PC-3 (cell line): ENCODE results near the gene CEP112. TPM values are rescaled to one million over a fixed set of nuclear protein-coding genes. Genes with fewer than 3 reads are reported as not detected.

Source experiments
- ATAC-seq: fragments of 200-7000 bp; cut with Tn5 transposase; 2 replicates; pipeline ENCODE4 v1.9.1; 2020; ENCODE audit warnings: mild to moderate bottlenecking, moderate library complexity
- BruUV-seq: library from RNA; stranded (reverse); fragments of 400-500 nt; replicated peaks from 2 replicates; lab custom pipeline; 2021; lab: Mats Ljungman, UMichigan
- CTCF ChIA-PET: fragments of 300-600 bp; sonication (Branson Sonifier 250); formaldehyde crosslinking; loops from one replicate; lab custom pipeline; 2022; ENCODE audit warnings: antibody characterized with exemption; lab: Charles Lee
- POLR2A ChIA-PET: fragments of 300-600 bp; sonication (Branson Sonifier 250); formaldehyde crosslinking; loops from one replicate; lab custom pipeline; 2022; ENCODE audit warnings: antibody characterized with exemption; ENCODE audit not compliant: unreplicated experiment; lab: Charles Lee
- DNase-seq: peaks from one replicate; pipeline ENCODE4 v3.0.0-alpha.2; 2015
- H2AFZ ChIP-seq: fragments of 300-600 bp; sonication (generic); 2 replicates; pipeline ENCODE4 v1.6.0; 2016; ENCODE audit warnings: antibody characterized with exemption, low read length
- H3F3A ChIP-seq: fragments of 300-600 bp; sonication (generic); one replicate; pipeline ENCODE4 v1.6.0; 2017; ENCODE audit warnings: antibody characterized with exemption, low read length, control low read depth, mild to moderate bottlenecking; ENCODE audit not compliant: unreplicated experiment
- H3K27ac ChIP-seq: fragments of 300-600 bp; sonication (generic); 2 replicates; pipeline ENCODE4 v1.5.1; 2016; ENCODE audit warnings: mild to moderate bottlenecking, low read length
- H3K27me3 ChIP-seq: fragments of 300-600 bp; sonication (generic); 2 replicates; pipeline ENCODE4 v1.6.1; 2016; ENCODE audit warnings: low read length, mixed read lengths
- H3K36me3 ChIP-seq: fragments of 300-600 bp; sonication (generic); 2 replicates; pipeline ENCODE4 v1.6.1; 2016; ENCODE audit warnings: low read depth, mixed run types, low read length, mixed read lengths
- H3K4me1 ChIP-seq: fragments of 300-600 bp; sonication (generic); 2 replicates; pipeline ENCODE4 v1.5.1; 2016; ENCODE audit warnings: low read length; ENCODE audit not compliant: insufficient read depth
- H3K4me2 ChIP-seq: fragments of 300-600 bp; sonication (generic); 2 replicates; pipeline ENCODE4 v1.6.0; 2016; ENCODE audit warnings: low read length
- H3K4me3 ChIP-seq: fragments of 300-600 bp; sonication (generic); 2 replicates; pipeline ENCODE4 v1.5.1; 2016; ENCODE audit warnings: mild to moderate bottlenecking, low read length, mixed read lengths
- H3K79me2 ChIP-seq: fragments of 300-600 bp; sonication (generic); 2 replicates; pipeline ENCODE4 v1.6.1; 2017; ENCODE audit warnings: low read length, mixed read lengths
- H3K9ac ChIP-seq: fragments of 300-600 bp; sonication (generic); 2 replicates; pipeline ENCODE4 v1.6.0; 2016; ENCODE audit warnings: mild to moderate bottlenecking, low read length
- H3K9me2 ChIP-seq: fragments of 300-600 bp; sonication (generic); replicated peaks from 2 replicates; pipeline ENCODE4 v1.6.1; 2016; ENCODE audit warnings: mixed run types, low read length, mixed read lengths
- H3K9me3 ChIP-seq: fragments of 300-600 bp; sonication (generic); 2 replicates; pipeline ENCODE4 v1.6.1; 2016; ENCODE audit warnings: low read length, mixed read lengths
- H4K20me1 ChIP-seq: fragments of 300-600 bp; sonication (generic); 2 replicates; pipeline ENCODE4 v1.6.1; 2016; ENCODE audit warnings: low read length, mixed read lengths
- EZH2 ChIP-seq: fragments of 300-600 bp; sonication (generic); IDR thresholded peaks from one replicate; pipeline ENCODE4 v1.6.1; 2017; ENCODE audit warnings: antibody characterized with exemption, mild to moderate bottlenecking, low read length; ENCODE audit not compliant: unreplicated experiment
- EZH2phosphoT487 ChIP-seq: fragments of 300-600 bp; sonication (generic); IDR thresholded peaks from 2 replicates; pipeline ENCODE4 v1.6.1; 2018; ENCODE audit warnings: mild to moderate bottlenecking, antibody characterized with exemption, low read length, borderline replicate concordance
- intact Hi-C: fragments of 100-400 bp; cut with micrococcal nuclease; formaldehyde crosslinking; loops from 2 replicates; pipeline ENCODE4 v1.9.0; 2023
- total RNA-seq: library from RNA; depleted of rRNA; stranded (reverse); fragments of >200 nt; gene quantifications from 2 replicates; pipeline ENCODE4 v1.2.3, GENCODE V29; 2014
- TF ChIP-seq, protein P1 (sequence below): fragments of 300-600 bp; sonication (generic); conservative IDR thresholded peaks from 2 replicates; pipeline ENCODE4 v1.5.1; 2017; ENCODE audit warnings: antibody characterized with exemption, low read depth, mild to moderate bottlenecking, low read length

Gene CEP112
- total RNA-seq, 1 experiment from 2014 or later = 6.5 TPM

DNA sequence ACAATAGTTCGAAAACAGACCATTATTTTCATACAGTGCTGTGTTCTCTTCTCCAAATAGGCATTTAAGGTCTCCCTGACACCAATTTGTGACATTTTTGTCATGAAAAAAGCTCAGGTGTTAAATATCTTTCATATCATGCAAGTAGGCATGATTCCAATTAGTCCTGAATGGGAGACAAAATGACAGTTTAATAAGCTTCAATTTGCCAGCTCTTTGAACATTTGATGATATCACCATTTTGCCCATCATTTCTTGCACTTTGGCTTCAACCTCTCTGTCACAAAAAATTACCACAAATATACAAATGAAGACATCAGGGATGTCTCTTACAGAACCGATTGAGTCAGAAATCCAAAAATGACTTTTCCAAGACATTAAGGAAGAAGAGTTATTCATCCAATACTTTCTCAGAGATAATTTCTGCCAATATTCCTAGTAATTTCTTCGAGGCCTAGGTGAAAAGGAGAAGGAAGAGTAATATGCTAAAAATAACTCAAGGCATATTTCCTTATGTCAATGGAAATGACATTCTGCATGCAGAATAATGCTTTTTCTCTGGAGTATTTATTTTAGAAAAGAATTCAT, 298.1 kb downstream of the CEP112 start:
- H3K4me2 ChIP-seq = no peak overlapping the region
- H4K20me1 ChIP-seq = no peaks in the 10 kb centered on the region
- no peaks in the 10 kb centered on the region for H3K27me3 ChIP-seq
- intact Hi-C loops = no loop called here
- no peaks in the 10 kb centered on the region for H3K36me3 ChIP-seq
- ATAC-seq (no peak), DNase-seq (no peak)
- no peak overlapping the region for H3K4me3 ChIP-seq
- H3F3A ChIP-seq = no peaks in the 10 kb centered on the region
- 0 out of 2 replicates have a peak, but pooled peaks cover 4% of the 10 kb centered on the region for H3K4me1 ChIP-seq
- BruUV-seq = no TSS peak
- TF ChIP-seq, protein P1, sequence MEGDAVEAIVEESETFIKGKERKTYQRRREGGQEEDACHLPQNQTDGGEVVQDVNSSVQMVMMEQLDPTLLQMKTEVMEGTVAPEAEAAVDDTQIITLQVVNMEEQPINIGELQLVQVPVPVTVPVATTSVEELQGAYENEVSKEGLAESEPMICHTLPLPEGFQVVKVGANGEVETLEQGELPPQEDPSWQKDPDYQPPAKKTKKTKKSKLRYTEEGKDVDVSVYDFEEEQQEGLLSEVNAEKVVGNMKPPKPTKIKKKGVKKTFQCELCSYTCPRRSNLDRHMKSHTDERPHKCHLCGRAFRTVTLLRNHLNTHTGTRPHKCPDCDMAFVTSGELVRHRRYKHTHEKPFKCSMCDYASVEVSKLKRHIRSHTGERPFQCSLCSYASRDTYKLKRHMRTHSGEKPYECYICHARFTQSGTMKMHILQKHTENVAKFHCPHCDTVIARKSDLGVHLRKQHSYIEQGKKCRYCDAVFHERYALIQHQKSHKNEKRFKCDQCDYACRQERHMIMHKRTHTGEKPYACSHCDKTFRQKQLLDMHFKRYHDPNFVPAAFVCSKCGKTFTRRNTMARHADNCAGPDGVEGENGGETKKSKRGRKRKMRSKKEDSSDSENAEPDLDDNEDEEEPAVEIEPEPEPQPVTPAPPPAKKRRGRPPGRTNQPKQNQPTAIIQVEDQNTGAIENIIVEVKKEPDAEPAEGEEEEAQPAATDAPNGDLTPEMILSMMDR = no peak
- TF ChIP-seq EZH2phosphoT487 = no peak
- no peak for TF ChIP-seq EZH2
- H3K79me2 ChIP-seq = no peaks in the 10 kb centered on the region
- ChIA-PET POLR2A (no interaction called here), CTCF (no interaction called here)
- no peak overlapping the region for H3K9ac ChIP-seq
- no peak overlapping the region for H2AFZ ChIP-seq
- 0 out of 2 replicates have a peak, but pooled peaks cover 4% of the 10 kb centered on the region for H3K9me2 ChIP-seq
- no peak overlapping the region for H3K27ac ChIP-seq
- H3K9me3 ChIP-seq = no peaks in the 10 kb centered on the region

DNA sequence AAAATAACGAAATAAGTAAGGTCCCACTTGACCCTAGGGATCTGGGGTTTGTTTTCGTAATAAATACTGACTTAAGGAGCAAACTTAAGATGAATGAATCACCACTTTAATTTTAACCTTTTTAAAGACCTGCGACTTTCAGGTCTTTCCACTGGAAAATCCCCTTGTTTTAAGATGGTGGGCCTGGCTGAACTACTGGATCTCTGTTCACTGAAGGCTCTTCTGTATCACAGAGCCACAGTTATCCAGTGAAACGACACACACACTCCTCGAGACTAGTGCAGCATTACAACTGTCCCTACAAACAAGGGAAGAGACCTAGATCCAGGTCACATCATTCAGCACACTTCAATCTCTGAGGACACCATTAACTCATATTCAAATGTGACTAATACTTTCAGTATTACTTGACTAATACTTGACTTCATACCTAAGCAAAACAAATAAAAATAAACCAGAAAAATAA, 299.0 kb downstream of the CEP112 start:
- H3F3A ChIP-seq = no peaks in the 10 kb centered on the region
- DNase-seq = no peak
- TF ChIP-seq, protein P1 = no peak
- TF ChIP-seq EZH2 (no peak), EZH2phosphoT487 (no peak)
- H3K4me2 ChIP-seq = no peak overlapping the region
- intact Hi-C loops = no loop called here
- H3K36me3 ChIP-seq = no peaks in the 10 kb centered on the region
- no peak for ATAC-seq
- no peaks in the 10 kb centered on the region for H4K20me1 ChIP-seq
- no peak overlapping the region for H3K27ac ChIP-seq
- no TSS peak for BruUV-seq
- no peak overlapping the region for H3K9ac ChIP-seq
- CTCF ChIA-PET = no interaction called here
- H3K9me3 ChIP-seq = no peaks in the 10 kb centered on the region
- POLR2A ChIA-PET = no interaction called here
- H3K9me2 ChIP-seq = 0 out of 2 replicates have a peak, but pooled peaks cover 4% of the 10 kb centered on the region
- H2AFZ ChIP-seq = no peak overlapping the region
- 0 out of 2 replicates have a peak, but pooled peaks cover 4% of the 10 kb centered on the region for H3K4me1 ChIP-seq
- H3K27me3 ChIP-seq = no peaks in the 10 kb centered on the region
- H3K4me3 ChIP-seq = no peak overlapping the region
- no peaks in the 10 kb centered on the region for H3K79me2 ChIP-seq

DNA sequence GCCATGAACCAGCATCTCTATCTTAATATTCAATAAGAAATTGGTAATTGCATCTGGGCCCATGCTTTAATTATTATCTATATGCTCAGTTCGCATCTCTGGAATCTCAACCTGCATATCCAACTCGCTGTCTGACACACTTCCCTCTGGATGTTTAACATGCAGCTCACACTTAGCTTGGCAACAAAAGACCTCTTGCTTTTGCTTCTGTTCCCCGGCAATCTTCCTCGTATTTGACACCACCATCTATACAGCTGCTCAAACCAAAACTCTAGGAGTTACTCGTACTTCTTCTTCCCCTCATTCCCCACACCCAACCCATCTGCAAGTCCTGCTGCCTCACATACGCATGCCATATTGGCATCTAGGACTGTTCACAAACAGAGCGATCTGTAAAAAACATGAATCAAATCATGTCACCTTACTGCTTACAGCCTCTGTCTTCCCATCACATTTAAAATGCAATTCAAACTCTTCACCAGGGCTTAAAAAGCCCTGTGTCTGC, 300.6 kb downstream of the CEP112 start:
- DNase-seq (no peak), ATAC-seq (no peak)
- POLR2A ChIA-PET = interaction anchor here (0.6 kb wide), 1 partner anchor 164 kb away, joined by 7 read pairs; no protein-coding TSS in a partner anchor
- no peaks in the 10 kb centered on the region for H3K36me3 ChIP-seq
- H4K20me1 ChIP-seq = no peaks in the 10 kb centered on the region
- H2AFZ ChIP-seq = no peak overlapping the region
- CTCF ChIA-PET = no interaction called here
- 0 out of 2 replicates have a peak, but pooled peaks cover 4% of the 10 kb centered on the region for H3K9me2 ChIP-seq
- H3K9me3 ChIP-seq = no peaks in the 10 kb centered on the region
- intact Hi-C loops = no loop called here
- BruUV-seq = no TSS peak
- H3K4me1 ChIP-seq = 0 out of 2 replicates have a peak, but pooled peaks cover 4% of the 10 kb centered on the region
- TF ChIP-seq EZH2 (no peak), EZH2phosphoT487 (no peak)
- TF ChIP-seq, protein P1 = no peak
- no peak overlapping the region for H3K27ac ChIP-seq
- no peaks in the 10 kb centered on the region for H3K79me2 ChIP-seq
- no peaks in the 10 kb centered on the region for H3K27me3 ChIP-seq
- H3K4me3 ChIP-seq = no peak overlapping the region
- no peak overlapping the region for H3K4me2 ChIP-seq
- H3F3A ChIP-seq = no peaks in the 10 kb centered on the region
- H3K9ac ChIP-seq = no peak overlapping the region
